ENCODE data around the gene DND1.
"Not testable (repeated sequence)": the region's sequence is repeated elsewhere in the genome, so short reads cannot be mapped to it uniquely, and the experiment has no call there.

DNA sequence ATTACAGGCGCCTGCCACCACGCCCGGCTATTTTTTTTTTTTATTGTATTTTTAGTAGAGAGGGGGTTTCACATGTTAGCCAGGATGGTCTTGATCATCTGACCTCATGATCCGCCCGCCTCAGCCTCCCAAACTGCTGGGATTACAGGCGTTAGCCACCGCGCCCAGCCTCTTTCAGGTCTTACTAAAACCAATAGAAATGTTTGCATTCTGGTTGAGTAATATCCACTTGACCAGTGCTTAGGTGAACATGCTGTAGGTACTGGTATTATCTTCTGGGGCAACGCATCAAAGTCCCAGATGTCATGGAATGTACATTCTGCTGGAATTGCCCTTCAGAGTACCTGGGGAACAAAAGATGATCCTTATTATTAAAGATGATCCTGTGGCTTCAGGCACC is 35.4 kb upstream of the DND1 start:
- TF ChIP-seq, protein P1, sequence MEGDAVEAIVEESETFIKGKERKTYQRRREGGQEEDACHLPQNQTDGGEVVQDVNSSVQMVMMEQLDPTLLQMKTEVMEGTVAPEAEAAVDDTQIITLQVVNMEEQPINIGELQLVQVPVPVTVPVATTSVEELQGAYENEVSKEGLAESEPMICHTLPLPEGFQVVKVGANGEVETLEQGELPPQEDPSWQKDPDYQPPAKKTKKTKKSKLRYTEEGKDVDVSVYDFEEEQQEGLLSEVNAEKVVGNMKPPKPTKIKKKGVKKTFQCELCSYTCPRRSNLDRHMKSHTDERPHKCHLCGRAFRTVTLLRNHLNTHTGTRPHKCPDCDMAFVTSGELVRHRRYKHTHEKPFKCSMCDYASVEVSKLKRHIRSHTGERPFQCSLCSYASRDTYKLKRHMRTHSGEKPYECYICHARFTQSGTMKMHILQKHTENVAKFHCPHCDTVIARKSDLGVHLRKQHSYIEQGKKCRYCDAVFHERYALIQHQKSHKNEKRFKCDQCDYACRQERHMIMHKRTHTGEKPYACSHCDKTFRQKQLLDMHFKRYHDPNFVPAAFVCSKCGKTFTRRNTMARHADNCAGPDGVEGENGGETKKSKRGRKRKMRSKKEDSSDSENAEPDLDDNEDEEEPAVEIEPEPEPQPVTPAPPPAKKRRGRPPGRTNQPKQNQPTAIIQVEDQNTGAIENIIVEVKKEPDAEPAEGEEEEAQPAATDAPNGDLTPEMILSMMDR (IDR thresholded peaks at IDR 0.05), result not testable (repeated sequence)
- TF ChIP-seq POLR2AphosphoS5 (IDR thresholded peaks at IDR 0.05), result not testable (repeated sequence)
